LNCAP (cell line): ENCODE measurements around the gene LMAN2.

Experiments used
- CTCF ChIP-seq: fragments of 450-650 bp; IDR thresholded peaks from 2 replicates; pipeline ENCODE4 v1.5.1; 2017; ENCODE audit warnings: mild to moderate bottlenecking

The LMAN2 gene

GRCh38 chr5:177392765-177393164, 41.3 kb upstream of the LMAN2 start:
- TF ChIP-seq CTCF = no peak

GRCh38 chr5:177390363-177391300, 39.2 kb upstream of the LMAN2 start:
- peak; percentile 90 for TF ChIP-seq CTCF

GRCh38 chr5:177389241-177390169, 38.0 kb upstream of the LMAN2 start:
- TF ChIP-seq CTCF = no peak

GRCh38 chr5:177388521-177389052, 37.1 kb upstream of the LMAN2 start:
- TF ChIP-seq CTCF = no peak

- no peak for TF ChIP-seq CTCF
These were observed 35.9 kb upstream of the LMAN2 start for GRCh38 chr5:177387405-177387804.

GRCh38 chr5:177386542-177386941, 35.1 kb upstream of the LMAN2 start:
- no peak for TF ChIP-seq CTCF

- no peak for TF ChIP-seq CTCF
These were observed 34.3 kb upstream of the LMAN2 start for GRCh38 chr5:177385720-177386119.
